Daoy (cell line): ENCODE data around the gene AKAP14. TPM values are rescaled to one million over a fixed set of nuclear protein-coding genes. Genes with fewer than 3 reads are reported as not detected.
A peak's percentile ranks its signal among the peaks of the same experiment; 100 is the strongest.
"Not testable (repeated sequence)": the region's sequence is repeated elsewhere in the genome, so short reads cannot be mapped to it uniquely, and the experiment has no call there.

Experiments used
- DNase-seq: peaks from one replicate; pipeline ENCODE4 v3.0.0-alpha.2; 2015; ENCODE audit warnings: low read depth
- total RNA-seq: library from RNA; depleted of rRNA; stranded (reverse); fragments of >200 nt; shearing (Covaris generic); gene quantifications from 2 replicates; pipeline ENCODE4 v1.2.3, GENCODE V29; 2014; rRNA removed

AKAP14 gene
- total RNA-seq, 1 experiment from 2014 or later: not detected

DNA sequence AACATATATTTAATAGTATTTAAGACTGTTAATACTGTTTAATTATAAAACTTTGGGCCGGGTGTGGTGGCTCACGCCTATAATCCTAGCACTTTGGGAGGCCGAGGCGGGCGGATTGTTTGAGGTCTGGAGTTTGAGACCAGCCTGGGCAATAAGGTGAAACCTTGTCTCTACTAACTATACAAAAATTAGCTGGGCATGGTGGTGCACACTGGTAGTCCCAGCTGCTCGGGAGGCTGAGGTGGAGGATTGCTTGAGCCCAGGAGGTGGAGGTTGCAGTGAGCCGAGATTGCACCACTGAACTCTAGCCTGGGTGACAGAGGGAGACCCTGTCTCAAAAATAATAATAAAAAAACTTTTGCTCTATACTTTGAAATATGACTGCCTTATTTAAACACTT, 26.7 kb downstream of the AKAP14 start:
- not testable (repeated sequence) for DNase-seq

DNA sequence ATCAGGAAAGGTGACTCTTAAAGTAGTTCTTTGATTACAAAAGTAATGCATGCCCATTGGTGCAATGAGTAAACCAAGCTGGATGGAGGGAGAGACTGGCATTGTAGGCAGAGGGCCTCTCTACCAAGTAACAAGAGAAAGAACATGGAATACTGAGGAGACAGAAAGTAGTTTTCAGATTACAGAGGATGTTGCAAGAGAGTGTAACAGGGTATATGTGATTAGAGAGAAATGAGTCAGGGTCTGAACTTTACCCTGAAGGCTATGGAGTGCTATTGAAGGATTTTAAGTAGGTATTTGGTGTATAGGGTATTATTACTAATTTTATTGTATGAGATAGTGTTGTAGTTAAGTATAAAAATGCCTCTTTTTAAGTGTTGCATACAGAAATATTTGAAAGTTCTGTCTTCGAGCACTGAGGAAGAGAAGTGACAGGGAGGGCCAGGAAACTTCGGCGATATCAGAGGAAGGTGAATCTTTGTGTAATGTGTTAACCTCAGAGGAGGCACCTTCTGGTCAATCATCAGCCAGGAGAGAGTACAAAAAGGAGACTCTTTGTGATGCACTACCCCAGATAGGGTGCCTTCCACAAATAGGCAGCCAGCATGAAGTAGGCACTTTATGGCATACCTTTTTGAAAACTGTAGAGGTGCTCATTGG, 39.7 kb downstream of the AKAP14 start:
- DNase-seq: no peak

DNA sequence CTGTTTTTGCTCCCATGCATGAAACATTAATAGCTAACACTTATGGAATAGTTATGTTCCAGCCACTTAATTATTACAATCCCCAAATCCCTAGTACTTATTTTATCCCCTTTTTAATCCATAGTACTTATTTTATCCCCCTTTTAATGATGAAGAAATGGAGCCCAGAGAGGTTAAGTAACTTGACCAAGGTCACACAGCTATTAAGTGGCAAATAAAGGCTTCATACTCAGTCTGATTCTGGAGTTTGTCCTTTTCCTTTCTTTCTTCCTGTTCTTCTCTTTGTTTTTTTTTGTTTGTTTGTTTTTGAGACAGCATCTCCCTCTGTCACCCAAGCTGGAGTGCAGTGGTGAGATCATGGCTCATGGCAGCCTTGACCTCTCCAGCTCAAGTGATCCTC, 45.6 kb downstream of the AKAP14 start:
- no peak for DNase-seq

DNA sequence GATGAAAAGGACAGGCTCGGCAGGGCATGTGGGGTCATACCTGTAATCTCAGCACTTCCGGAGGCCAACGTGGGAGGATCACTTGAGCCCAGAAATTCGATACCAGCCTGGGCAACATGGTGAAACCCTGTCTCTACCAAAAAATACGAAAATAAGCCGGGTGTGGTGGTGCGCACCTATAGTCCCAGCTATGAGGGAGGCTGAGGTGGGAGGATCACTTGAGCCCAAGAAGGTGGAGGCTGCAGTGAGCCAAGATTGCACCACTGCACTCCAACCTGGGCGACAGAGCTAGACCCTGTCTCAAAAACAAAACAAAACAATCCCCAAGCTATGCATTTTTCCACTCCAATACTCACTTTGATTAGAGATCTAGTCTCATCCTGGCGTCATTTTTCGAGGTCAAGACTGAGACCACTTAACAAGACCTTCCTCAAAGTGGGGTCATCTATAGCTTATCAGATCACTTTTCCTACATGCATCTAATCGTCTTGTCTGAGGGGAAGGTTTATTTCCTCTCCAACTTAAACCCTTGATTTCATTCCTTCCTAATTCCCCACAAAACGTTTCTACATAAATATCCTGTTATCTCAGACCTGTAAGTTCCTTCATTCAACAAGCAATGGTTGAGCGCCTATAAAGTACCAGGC, 46.6 kb downstream of the AKAP14 start:
- DNase-seq: no peak

DNA sequence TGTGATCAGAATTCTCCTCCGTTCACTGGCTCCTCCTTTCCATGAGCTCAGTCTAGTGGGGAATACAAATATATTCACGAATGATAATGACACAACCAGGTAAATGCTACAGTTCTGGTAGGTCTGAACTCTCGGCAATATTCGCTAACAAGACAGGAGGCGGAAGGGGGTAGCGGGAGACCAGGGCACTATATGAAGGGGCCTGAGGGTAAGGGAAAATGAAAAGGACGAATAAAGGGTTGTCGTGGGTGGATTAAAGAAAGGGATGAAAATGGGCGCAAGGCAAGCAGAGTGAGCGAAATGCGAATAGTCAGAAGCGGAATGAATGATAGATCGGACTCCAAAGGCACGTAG, 47.1 kb downstream of the AKAP14 start:
- DNase-seq: no peak

DNA sequence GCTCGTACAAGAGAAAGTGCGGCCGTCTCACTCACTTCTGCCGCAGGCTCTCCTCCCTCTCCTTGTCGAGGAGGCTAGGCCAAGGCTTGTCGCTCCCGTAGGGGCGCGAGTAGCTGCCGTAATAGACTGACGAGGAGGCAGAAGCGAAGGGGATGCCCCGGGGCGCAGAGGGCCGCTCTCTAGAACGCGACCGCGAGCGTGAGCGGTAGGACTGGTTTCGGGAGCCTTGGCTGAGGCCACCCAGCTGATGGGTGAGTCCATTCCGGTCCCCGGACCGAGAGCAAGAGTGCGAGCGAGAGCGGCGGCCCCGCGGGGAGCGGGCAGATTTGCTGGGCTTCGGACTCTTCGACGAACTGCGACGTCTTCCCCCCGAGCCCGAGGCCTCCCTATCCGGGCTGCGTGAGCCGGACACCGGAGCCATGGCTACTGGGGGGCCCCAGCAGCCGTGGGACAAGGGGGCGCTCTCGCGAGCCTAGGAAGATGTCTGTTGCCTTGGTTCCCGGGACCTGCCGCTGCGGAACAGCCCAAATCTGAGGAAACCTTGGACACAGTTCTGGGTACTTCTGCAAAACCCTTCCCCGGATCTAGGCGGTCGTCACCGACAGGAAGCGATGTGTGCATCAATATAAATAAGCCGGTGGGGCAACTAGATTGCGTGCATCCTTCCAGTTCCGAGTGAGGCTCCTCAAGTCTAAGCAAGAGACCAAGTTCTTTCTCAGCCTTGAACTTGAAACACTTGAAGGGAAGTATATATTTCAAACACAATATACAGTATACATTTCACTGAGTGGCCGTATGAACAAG, 47.7 kb downstream of the AKAP14 start, which contains the start of gene NKAP:
Gene NKAP, minus strand, starts transcription at position 567 of the 804 bp plus-strand sequence. Its CDS starts 146 bp downstream, at position 421.
- DNase-seq: peak; percentile 85

DNA sequence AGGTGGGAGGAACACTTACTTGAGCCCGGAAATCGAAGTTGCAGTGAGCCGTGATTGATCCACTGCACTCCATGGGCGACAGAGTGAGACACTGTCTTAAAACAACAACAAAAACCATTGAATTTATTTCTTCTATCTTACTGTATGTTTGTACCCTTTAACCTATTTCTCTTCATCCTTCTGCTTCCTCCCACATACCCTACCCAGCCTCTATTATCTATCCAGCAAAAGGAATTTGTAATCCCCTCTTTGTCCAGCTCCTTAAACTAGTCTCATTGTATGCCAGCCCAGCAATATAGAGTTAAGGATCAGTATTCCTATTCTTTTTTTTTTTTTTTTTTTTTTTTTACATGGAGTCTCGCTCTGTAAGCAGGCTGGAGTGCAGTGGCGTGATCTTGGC, 49.8 kb downstream of the AKAP14 start:
- DNase-seq: no peak

DNA sequence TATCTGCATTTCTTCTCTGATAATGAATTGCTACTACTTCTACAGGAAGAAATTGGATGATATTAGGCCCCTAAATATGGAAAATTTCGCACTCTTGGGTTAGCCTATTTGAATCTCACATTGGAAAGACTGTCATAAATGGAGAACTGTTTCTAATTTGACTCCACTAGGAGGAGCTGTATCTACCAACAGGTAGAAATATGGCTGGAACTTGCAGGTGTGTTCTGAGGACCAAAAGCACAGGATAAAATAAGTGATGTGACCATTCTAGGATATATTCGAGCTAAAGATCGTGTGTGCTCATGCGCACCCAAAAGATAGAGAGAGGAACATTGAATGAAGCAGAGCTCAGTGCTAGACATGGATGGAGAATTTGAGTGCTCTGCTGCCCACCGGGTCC, 52.7 kb downstream of the AKAP14 start:
- no peak for DNase-seq

DNA sequence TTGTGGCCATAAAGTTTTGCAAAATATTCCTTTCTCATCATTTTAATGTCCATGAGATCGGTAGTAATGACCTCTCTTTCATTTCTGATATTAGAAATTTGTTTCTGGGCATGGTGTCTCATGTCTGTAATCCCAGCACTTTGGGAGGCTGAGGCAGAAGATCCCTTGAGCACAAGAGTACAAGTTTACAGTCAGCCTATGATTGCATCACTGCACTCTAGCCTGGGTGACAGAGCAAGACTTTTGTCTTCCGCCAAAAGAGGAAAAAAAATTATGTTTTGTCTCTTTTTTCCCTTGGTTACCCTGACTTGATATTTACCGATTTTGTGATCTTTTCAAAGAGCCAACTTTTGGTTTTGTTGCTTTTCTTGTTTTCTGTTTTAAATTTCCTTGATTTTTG, 58.7 kb downstream of the AKAP14 start:
- DNase-seq: no peak

DNA sequence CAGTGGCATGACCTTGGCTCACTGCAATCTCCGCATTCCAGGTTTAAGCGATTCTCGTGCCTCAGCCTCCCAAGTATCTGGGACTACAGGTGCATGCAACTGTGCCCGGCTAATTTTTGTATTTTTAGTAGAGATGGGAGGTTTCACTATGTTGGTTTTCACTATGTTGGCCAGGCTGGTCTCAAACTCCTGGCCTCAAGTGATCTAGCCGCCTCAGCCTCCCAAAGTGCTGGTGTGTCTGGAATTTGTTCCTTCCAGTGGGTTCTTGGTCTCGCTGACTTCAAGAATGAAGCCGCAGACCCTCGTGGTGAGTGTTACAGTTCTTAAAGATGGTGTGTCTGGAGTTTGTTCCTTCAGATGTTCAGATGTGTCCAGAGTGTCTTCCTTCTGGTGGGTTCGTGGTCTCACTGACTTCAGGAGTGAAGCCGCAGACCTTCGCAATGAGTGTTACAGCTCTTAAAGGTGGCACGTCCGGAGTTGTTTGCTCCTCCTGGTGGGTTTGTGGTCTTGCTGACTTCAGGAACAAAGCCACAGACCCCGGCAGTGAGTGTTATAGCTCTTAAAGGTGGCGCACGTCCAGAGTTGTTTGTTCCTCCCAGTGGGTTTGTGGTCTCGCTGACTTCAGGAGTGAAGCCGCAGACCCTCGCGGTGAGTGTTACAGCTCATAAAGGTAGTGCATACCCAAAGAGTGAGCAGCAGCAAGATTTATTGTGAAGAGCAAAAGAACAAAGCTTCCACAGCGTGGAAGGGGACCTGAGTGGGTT, 60.3 kb downstream of the AKAP14 start:
- DNase-seq: not testable (repeated sequence)

DNA sequence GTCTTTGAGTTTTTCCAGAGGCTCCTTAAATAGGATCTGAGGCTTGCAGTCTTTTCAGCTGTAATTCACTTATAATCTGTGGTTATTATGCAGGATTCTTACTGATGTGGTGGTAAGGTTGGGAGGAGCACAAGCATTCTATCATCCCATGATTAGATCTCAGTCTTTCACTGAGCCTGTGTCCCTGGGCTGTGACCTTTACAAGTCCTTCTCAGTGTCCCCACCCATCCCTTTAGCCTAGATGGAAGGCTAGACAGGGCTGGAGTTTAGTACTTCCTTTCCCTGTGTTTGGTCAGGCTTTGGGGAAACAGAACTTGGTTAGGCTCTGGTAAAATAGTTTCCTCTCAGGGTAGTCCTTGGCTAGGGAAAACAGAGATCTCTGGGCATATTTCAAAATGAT, 64.9 kb downstream of the AKAP14 start:
- no peak for DNase-seq

DNA sequence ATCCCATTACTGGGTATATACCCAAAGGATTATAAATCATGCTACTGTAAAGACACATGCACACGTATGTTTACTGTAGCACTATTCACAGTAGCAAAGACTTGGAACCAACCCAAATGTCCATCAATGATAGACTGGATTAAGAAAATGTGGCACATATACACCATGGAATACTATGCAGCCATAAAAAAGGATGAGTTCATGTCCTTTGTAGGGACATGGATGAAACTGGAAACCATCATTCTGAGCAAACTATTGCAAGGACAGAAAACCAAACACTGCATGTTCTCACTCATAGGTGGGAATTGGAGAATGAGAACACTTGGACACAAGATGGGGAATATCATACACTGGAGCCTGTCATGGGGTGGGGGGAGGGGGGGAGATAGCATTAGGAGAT, 71.1 kb downstream of the AKAP14 start:
- DNase-seq: not testable (repeated sequence)

Other genes with a start within 250 kb of the AKAP14 start
- 10.2 and 11.1 TPM in 2 replicates for gene SEPTIN6, start 202.7 kb upstream of the AKAP14 start, total RNA-seq
- 0.17 TPM in 1 of 2 replicates, not detected in the other for gene SOWAHD, start 137.3 kb upstream of the AKAP14 start, total RNA-seq
- gene RPL39, start 104.3 kb upstream of the AKAP14 start, total RNA-seq: 2,217 and 4,418 TPM in 2 replicates
- gene UPF3B, start 42.9 kb upstream of the AKAP14 start, total RNA-seq: 6.0 and 7.0 TPM in 2 replicates
- 13.1 and 14.9 TPM in 2 replicates for gene RNF113A, start 24.2 kb upstream of the AKAP14 start, total RNA-seq
- gene NDUFA1, start 24.1 kb upstream of the AKAP14 start, total RNA-seq: 71.7 and 83.4 TPM in 2 replicates
- 2.9 and 3.5 TPM in 2 replicates for gene NKAP, start 47.9 kb downstream of the AKAP14 start, total RNA-seq
- not detected in 2 replicates for gene RHOXF2B, start 181.8 kb downstream of the AKAP14 start, total RNA-seq
- not detected in 2 replicates for gene RHOXF1, start 220.0 kb downstream of the AKAP14 start, total RNA-seq